ENCODE results near the gene WRAP53.

WRAP53 gene

DNA sequence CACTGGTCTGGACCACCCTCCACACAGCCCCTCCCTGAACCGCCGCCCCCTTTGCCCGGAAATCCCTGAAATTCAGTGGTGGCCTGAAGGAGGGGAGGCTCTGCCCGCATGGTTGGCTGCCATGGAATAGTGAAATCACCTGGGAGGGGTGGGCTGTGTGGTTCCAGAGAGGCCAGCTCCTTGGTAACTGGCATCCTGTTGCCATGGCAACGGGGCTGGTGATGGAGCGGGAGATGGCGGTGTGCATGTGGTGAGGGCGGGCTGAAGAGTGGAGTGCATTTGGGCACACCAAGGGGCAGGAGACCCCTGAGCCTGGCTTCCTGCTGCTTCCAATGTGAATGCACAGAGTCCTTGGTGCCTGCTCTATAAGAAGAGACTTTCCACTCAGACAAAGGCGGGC lies 19.2 kb downstream of the WRAP53 start:
- TF ChIP-seq POLR2AphosphoS5 (IDR thresholded peaks at IDR 0.05; ENCODE audit: low read depth, low read length) (no peak), SPI1 (IDR thresholded peaks at IDR 0.05; ENCODE audit: low read depth, low read length) (no peak)
- FAIRE-seq = no peak
- no peak for DNase-seq (ENCODE audit: insufficient read length, low spot score)

- DNase-seq (ENCODE audit: insufficient read length, low spot score) (no peak), FAIRE-seq (no peak)
- TF ChIP-seq POLR2A (IDR thresholded peaks at IDR 0.05; ENCODE audit: low read depth, low read length) (no peak), PAX5 (IDR thresholded peaks at IDR 0.05; ENCODE audit: insufficient read depth, low read length, severe bottlenecking) (no peak), POLR2AphosphoS5 (IDR thresholded peaks at IDR 0.05; ENCODE audit: low read depth, low read length) (no peak), SPI1 (IDR thresholded peaks at IDR 0.05; ENCODE audit: low read depth, low read length) (no peak), POU2F2 (IDR thresholded peaks at IDR 0.05; ENCODE audit: low read depth, low read length) (no peak), TAF1 (IDR thresholded peaks at IDR 0.05; ENCODE audit: low read depth, low read length) (no peak)
Measured at GRCh38 chr17:7707858-7708750, 19.8 kb downstream of the WRAP53 start.

GRCh38 chr17:7709031-7709430 lies 20.8 kb downstream of the WRAP53 start:
- DNase-seq (ENCODE audit: insufficient read length, low spot score) (no peak), FAIRE-seq (no peak)
- TF ChIP-seq SPI1 (IDR thresholded peaks at IDR 0.05; ENCODE audit: low read depth, low read length) (no peak), PAX5 (IDR thresholded peaks at IDR 0.05; ENCODE audit: insufficient read depth, low read length, severe bottlenecking) (no peak), POU2F2 (IDR thresholded peaks at IDR 0.05; ENCODE audit: low read depth, low read length) (no peak), TAF1 (IDR thresholded peaks at IDR 0.05; ENCODE audit: low read depth, low read length) (no peak), POLR2A (IDR thresholded peaks at IDR 0.05; ENCODE audit: low read depth, low read length) (no peak), POLR2AphosphoS5 (IDR thresholded peaks at IDR 0.05; ENCODE audit: low read depth, low read length) (no peak)

GRCh38 chr17:7710301-7710700 lies 22.0 kb downstream of the WRAP53 start:
- no peak for TF ChIP-seq TAF1 (IDR thresholded peaks at IDR 0.05; ENCODE audit: low read depth, low read length)
- no peak for TF ChIP-seq PAX5 (IDR thresholded peaks at IDR 0.05; ENCODE audit: insufficient read depth, low read length, severe bottlenecking)
- no peak for TF ChIP-seq POLR2AphosphoS5 (IDR thresholded peaks at IDR 0.05; ENCODE audit: low read depth, low read length)
- TF ChIP-seq POLR2A (IDR thresholded peaks at IDR 0.05; ENCODE audit: low read depth, low read length) = no peak
- TF ChIP-seq POU2F2 (IDR thresholded peaks at IDR 0.05; ENCODE audit: low read depth, low read length) = no peak
- TF ChIP-seq SPI1 (IDR thresholded peaks at IDR 0.05; ENCODE audit: low read depth, low read length) = peak; percentile 39; the same call in 1 of the 2 replicates
- FAIRE-seq = no peak
- no peak for DNase-seq (ENCODE audit: insufficient read length, low spot score)

GRCh38 chr17:7711051-7711755 lies 22.9 kb downstream of the WRAP53 start:
- FAIRE-seq = peak; percentile 84
- TF ChIP-seq POLR2A (IDR thresholded peaks at IDR 0.05; ENCODE audit: low read depth, low read length) = no peak
- TF ChIP-seq POU2F2 (IDR thresholded peaks at IDR 0.05; ENCODE audit: low read depth, low read length) = no peak
- no peak for TF ChIP-seq TAF1 (IDR thresholded peaks at IDR 0.05; ENCODE audit: low read depth, low read length)
- TF ChIP-seq PAX5 (IDR thresholded peaks at IDR 0.05; ENCODE audit: insufficient read depth, low read length, severe bottlenecking) = no peak
- TF ChIP-seq SPI1 (IDR thresholded peaks at IDR 0.05; ENCODE audit: low read depth, low read length) = no peak
- TF ChIP-seq POLR2AphosphoS5 (IDR thresholded peaks at IDR 0.05; ENCODE audit: low read depth, low read length) = no peak
- no peak for DNase-seq (ENCODE audit: insufficient read length, low spot score)

DNA sequence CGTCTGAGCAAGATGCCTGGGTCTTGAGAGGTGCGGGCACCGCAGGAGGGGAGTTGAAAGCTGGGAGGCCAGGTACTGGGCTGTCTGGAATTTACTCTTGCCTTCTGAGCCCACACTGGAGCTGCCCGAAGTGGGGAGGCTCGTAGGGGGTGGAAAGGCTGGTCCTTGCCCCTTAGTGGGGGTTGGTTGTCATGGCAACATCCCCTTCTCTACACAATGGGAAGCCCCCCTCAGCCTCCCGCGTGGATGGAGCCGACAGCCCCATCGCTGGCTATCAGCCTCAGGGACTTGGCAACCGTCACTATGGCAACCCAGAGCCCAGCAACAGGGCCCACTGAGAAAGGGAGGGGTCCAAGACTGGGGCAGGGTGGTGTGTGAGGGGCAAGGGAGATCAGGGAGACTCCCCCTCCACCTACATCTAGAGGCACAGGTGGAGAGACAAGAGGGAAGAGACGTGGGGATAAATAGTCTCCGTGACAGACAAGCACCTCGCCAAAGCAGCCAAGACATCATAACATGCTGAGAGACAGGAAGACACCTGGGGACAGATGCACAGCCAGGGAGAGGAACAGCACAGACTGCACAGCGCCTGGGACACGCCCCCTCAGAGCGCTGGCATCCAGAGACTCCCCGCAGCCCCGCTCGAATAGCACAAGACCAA lies 24.0 kb downstream of the WRAP53 start:
- DNase-seq (ENCODE audit: insufficient read length, low spot score) (no peak), FAIRE-seq (no peak)
- no peak for TF ChIP-seq PAX5 (IDR thresholded peaks at IDR 0.05; ENCODE audit: insufficient read depth, low read length, severe bottlenecking)
- no peak for TF ChIP-seq SPI1 (IDR thresholded peaks at IDR 0.05; ENCODE audit: low read depth, low read length)
- no peak for TF ChIP-seq POU2F2 (IDR thresholded peaks at IDR 0.05; ENCODE audit: low read depth, low read length)
- no peak for TF ChIP-seq TAF1 (IDR thresholded peaks at IDR 0.05; ENCODE audit: low read depth, low read length)
- no peak for TF ChIP-seq POLR2A (IDR thresholded peaks at IDR 0.05; ENCODE audit: low read depth, low read length)
- no peak for TF ChIP-seq POLR2AphosphoS5 (IDR thresholded peaks at IDR 0.05; ENCODE audit: low read depth, low read length)

GRCh38 chr17:7713782-7714181 lies 25.5 kb downstream of the WRAP53 start:
- TF ChIP-seq TAF1 (IDR thresholded peaks at IDR 0.05; ENCODE audit: low read depth, low read length) (no peak), POLR2A (IDR thresholded peaks at IDR 0.05; ENCODE audit: low read depth, low read length) (no peak), POU2F2 (IDR thresholded peaks at IDR 0.05; ENCODE audit: low read depth, low read length) (no peak), POLR2AphosphoS5 (IDR thresholded peaks at IDR 0.05; ENCODE audit: low read depth, low read length) (no peak), PAX5 (IDR thresholded peaks at IDR 0.05; ENCODE audit: insufficient read depth, low read length, severe bottlenecking) (no peak), SPI1 (IDR thresholded peaks at IDR 0.05; ENCODE audit: low read depth, low read length) (no peak)
- FAIRE-seq (no peak), DNase-seq (ENCODE audit: insufficient read length, low spot score) (no peak)

GRCh38 chr17:7714721-7715594 lies 26.7 kb downstream of the WRAP53 start:
- DNase-seq (ENCODE audit: insufficient read length, low spot score) (no peak), FAIRE-seq (no peak)
- TF ChIP-seq TAF1 (IDR thresholded peaks at IDR 0.05; ENCODE audit: low read depth, low read length) (no peak), POU2F2 (IDR thresholded peaks at IDR 0.05; ENCODE audit: low read depth, low read length) (no peak), PAX5 (IDR thresholded peaks at IDR 0.05; ENCODE audit: insufficient read depth, low read length, severe bottlenecking) (no peak), SPI1 (IDR thresholded peaks at IDR 0.05; ENCODE audit: low read depth, low read length) (no peak), POLR2A (IDR thresholded peaks at IDR 0.05; ENCODE audit: low read depth, low read length) (no peak), POLR2AphosphoS5 (IDR thresholded peaks at IDR 0.05; ENCODE audit: low read depth, low read length) (no peak)

Data from GM12891 (cell line).